ENCODE results near the gene SETD9. TPM values are rescaled to one million over a fixed set of nuclear protein-coding genes. Genes with fewer than 3 reads are reported as not detected.

The SETD9 gene
- total and polyA plus RNA-seq, 2 of the 13 experiments (the other 11 are each of a cell fraction or from before 2014, with no cell fraction given), result 4.8 to 17.8 TPM

- intact Hi-C loops (cut with micrococcal nuclease; ENCODE audit: unreplicated experiment), result no loop called here
- Histone ChIP-seq H3K4me1 (ENCODE audit: insufficient read depth, low read length) (peaks cover 22% of the 10 kb centered on the region), H3K9me3 (ENCODE audit: low read length) (no peaks in the 10 kb centered on the region), H3K4me3 (replicated peaks in 1 of 3; ENCODE audit: insufficient read depth in 1 of 3, low read depth in 2 of 3, low read length in 3 of 3) (no peak overlapping the region), H3K27me3 (ENCODE audit: control insufficient read depth in 1 of 2, insufficient read depth in 2 of 2, low read length in 2 of 2) (no peaks in the 10 kb centered on the region), H3K79me2 (ENCODE audit: insufficient read depth, low read length) (no peaks in the 10 kb centered on the region), H2AFZ (ENCODE audit: low read length) (no peak overlapping the region), H3K27ac (ENCODE audit: extremely low read length, insufficient read depth, low read length) (peak overlapping the region; percentile 49), H4K20me1 (ENCODE audit: insufficient read depth, low read length) (no peaks in the 10 kb centered on the region), H3K36me3 (replicated peaks in 1 of 2; ENCODE audit: control insufficient read depth in 1 of 2, insufficient read depth in 2 of 2, low read length in 2 of 2) (peaks cover 2 to 13% of the 10 kb centered on the region in 2 experiments), H3K4me2 (ENCODE audit: low read depth, low read length) (no peak overlapping the region), H3K9ac (ENCODE audit: insufficient read depth, low read depth, low read length) (no peak overlapping the region)
- ChIA-PET CTCF (ENCODE audit: low intra/inter-chr PET ratio, low total read pairs) (no interaction called here), POLR2A (interaction anchor here (1.0 to 2.0 kb wide), 4 partner anchors 8 to 256 kb away, joined by 3 to 21 read pairs (median 4); partner anchors contain the start of genes GPBP1 and SETD9)
- no TSS peak for BruUV-seq (replicated peaks)
- TF ChIP-seq HOXA3 (CRISPR knock-in tag; IDR thresholded peaks at IDR 0.05) (no peak), RFX1 (IDR thresholded peaks at IDR 0.05) (no peak), ZBTB8A (CRISPR knock-in tag; IDR thresholded peaks at IDR 0.05; ENCODE audit: borderline replicate concordance, low read depth) (no peak), KDM5A (IDR thresholded peaks at IDR 0.05; ENCODE audit: borderline replicate concordance, low read length) (no peak)
- DNase-seq (ENCODE audit: low spot score) (no peak), FAIRE-seq (no peak), ATAC-seq (peak; percentile 83)
- in situ Hi-C loops (cut with HindIII; ENCODE audit: extremely low pct_ligation_motif_present, low pct_unique_long_range_greater_than_20kb), result no loop called here
- 0% methylated on average over 1 of the region's 2 CpGs for WGBS (ENCODE audit: low lambda C conversion rate)
Measured at GRCh38 chr5:56917534-56917933, 8.1 kb downstream of the SETD9 start.

GRCh38 chr5:56918054-56918453, 8.7 kb downstream of the SETD9 start:
- H3K27me3 ChIP-seq (ENCODE audit: control insufficient read depth in 1 of 2, insufficient read depth in 2 of 2, low read length in 2 of 2), result no peaks in the 10 kb centered on the region
- peak overlapping the region; percentile 31 for H3K4me2 ChIP-seq (ENCODE audit: low read depth, low read length)
- no peaks in the 10 kb centered on the region for H3K9me3 ChIP-seq (ENCODE audit: low read length)
- H3K27ac ChIP-seq (ENCODE audit: extremely low read length, insufficient read depth, low read length), result peak overlapping the region; percentile 49
- CTCF ChIA-PET (ENCODE audit: low intra/inter-chr PET ratio, low total read pairs), result no interaction called here
- POLR2A ChIA-PET, result interaction anchor here (0.7 to 2.0 kb wide), 5 partner anchors 8 to 255 kb away, joined by 3 to 21 read pairs (median 3); partner anchors contain the start of genes GPBP1 and SETD9
- ATAC-seq (peak; percentile 91), FAIRE-seq (peak; percentile 76), DNase-seq (ENCODE audit: low spot score) (peak; percentile 55)
- H4K20me1 ChIP-seq (ENCODE audit: insufficient read depth, low read length), result no peaks in the 10 kb centered on the region
- no peak overlapping the region for H3K4me3 ChIP-seq (replicated peaks in 1 of 3; ENCODE audit: insufficient read depth in 1 of 3, low read depth in 2 of 3, low read length in 3 of 3)
- peaks cover 22% of the 10 kb centered on the region for H3K4me1 ChIP-seq (ENCODE audit: insufficient read depth, low read length)
- intact Hi-C loops (cut with micrococcal nuclease; ENCODE audit: unreplicated experiment) (no loop called here), in situ Hi-C loops (cut with HindIII; ENCODE audit: extremely low pct_ligation_motif_present, low pct_unique_long_range_greater_than_20kb) (no loop called here)
- H3K79me2 ChIP-seq (ENCODE audit: insufficient read depth, low read length), result no peaks in the 10 kb centered on the region
- peaks cover 2 to 18% of the 10 kb centered on the region in 2 experiments for H3K36me3 ChIP-seq (replicated peaks in 1 of 2; ENCODE audit: control insufficient read depth in 1 of 2, insufficient read depth in 2 of 2, low read length in 2 of 2)
- no peak overlapping the region for H3K9ac ChIP-seq (ENCODE audit: insufficient read depth, low read depth, low read length)
- no TSS peak for BruUV-seq (replicated peaks)
- WGBS (ENCODE audit: low lambda C conversion rate), result 37% methylated on average over 2 of the region's 2 CpGs
- H2AFZ ChIP-seq (ENCODE audit: low read length), result no peak overlapping the region
- TF ChIP-seq HMGXB3 (CRISPR knock-in tag; IDR thresholded peaks at IDR 0.05; ENCODE audit: borderline replicate concordance), result 0 out of 2 replicates have a peak, but pooled peaks have one; percentile 53
- 0 out of 2 replicates have a peak, but pooled peaks have one; percentile 18 for TF ChIP-seq SALL1 (CRISPR knock-in tag; IDR thresholded peaks at IDR 0.05)
- no peak for TF ChIP-seq ZNF724P (CRISPR knock-in tag; IDR thresholded peaks at IDR 0.05; ENCODE audit: borderline replicate concordance)
- TF ChIP-seq ZNF12 (CRISPR knock-in tag; IDR thresholded peaks at IDR 0.05), result no peak
- TF ChIP-seq FOXK1 (CRISPR knock-in tag; IDR thresholded peaks at IDR 0.05; ENCODE audit: borderline replicate concordance, low read depth), result 0 out of 2 replicates have a peak, but pooled peaks have one; percentile 34
- 0 out of 2 replicates have a peak, but pooled peaks have one; percentile 36 for TF ChIP-seq BCL3 (CRISPR knock-in tag; IDR thresholded peaks at IDR 0.05)
- no peak for TF ChIP-seq NFATC3 (CRISPR knock-in tag; IDR thresholded peaks at IDR 0.05)
- TF ChIP-seq, protein P1, sequence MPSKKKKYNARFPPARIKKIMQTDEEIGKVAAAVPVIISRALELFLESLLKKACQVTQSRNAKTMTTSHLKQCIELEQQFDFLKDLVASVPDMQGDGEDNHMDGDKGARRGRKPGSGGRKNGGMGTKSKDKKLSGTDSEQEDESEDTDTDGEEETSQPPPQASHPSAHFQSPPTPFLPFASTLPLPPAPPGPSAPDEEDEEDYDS (CRISPR knock-in tag; IDR thresholded peaks at IDR 0.05), result 0 out of 2 replicates have a peak, but pooled peaks have one; percentile 22
- no peak for TF ChIP-seq ZNF550 (CRISPR knock-in tag; IDR thresholded peaks at IDR 0.05; ENCODE audit: borderline replicate concordance)

Data from HepG2 (cell line).